ENCODE data around the gene HNRNPUL2.
A peak's percentile ranks its signal among the peaks of the same experiment; 100 is the strongest.
"Not testable (repeated sequence)": the region's sequence is repeated elsewhere in the genome, so short reads cannot be mapped to it uniquely, and the experiment has no call there.

HNRNPUL2 gene

GRCh38 chr11:62747475-62748160 lies 20.4 kb upstream of the HNRNPUL2 start:
- TF ChIP-seq GATA1 (IDR thresholded peaks at IDR 0.05; ENCODE audit: low read depth, low read length) (no peak), POLR2A (IDR thresholded peaks at IDR 0.05; ENCODE audit: low read length) (no peak)
- DNase-seq, result no peak

- DNase-seq, result no peak
- TF ChIP-seq POLR2A (IDR thresholded peaks at IDR 0.05; ENCODE audit: low read length) (no peak), GATA1 (IDR thresholded peaks at IDR 0.05; ENCODE audit: low read depth, low read length) (no peak)
Observed at GRCh38 chr11:62737196-62737595, 9.9 kb upstream of the HNRNPUL2 start.

- peak; percentile 62 for DNase-seq
- no peak for TF ChIP-seq POLR2A (IDR thresholded peaks at IDR 0.05; ENCODE audit: low read length)
Observed at GRCh38 chr11:62732830-62733229, 5.6 kb upstream of the HNRNPUL2 start.

- DNase-seq, result not testable (repeated sequence)
Observed at GRCh38 chr11:62730076-62730475, 2.8 kb upstream of the HNRNPUL2 start.

GRCh38 chr11:62728171-62728988 lies 1.1 kb upstream of the HNRNPUL2 start, which contains the start of gene TTC9C:
Gene TTC9C (plus strand): TSS chr11:62728486. CDS start chr11:62728849, 363 bp downstream.
- no peak for TF ChIP-seq GATA1 (IDR thresholded peaks at IDR 0.05; ENCODE audit: low read depth, low read length)
- TF ChIP-seq POLR2A (IDR thresholded peaks at IDR 0.05; ENCODE audit: low read length), result peak; percentile 67
- DNase-seq, result peak; percentile 88 to 91

GRCh38 chr11:62727872-62728170 lies 564 bp upstream of the HNRNPUL2 start:
- DNase-seq, result peak; percentile 96 to 97
- no peak for TF ChIP-seq GATA1 (IDR thresholded peaks at IDR 0.05; ENCODE audit: low read depth, low read length)
- no peak for TF ChIP-seq POLR2A (IDR thresholded peaks at IDR 0.05; ENCODE audit: low read length)

DNA sequence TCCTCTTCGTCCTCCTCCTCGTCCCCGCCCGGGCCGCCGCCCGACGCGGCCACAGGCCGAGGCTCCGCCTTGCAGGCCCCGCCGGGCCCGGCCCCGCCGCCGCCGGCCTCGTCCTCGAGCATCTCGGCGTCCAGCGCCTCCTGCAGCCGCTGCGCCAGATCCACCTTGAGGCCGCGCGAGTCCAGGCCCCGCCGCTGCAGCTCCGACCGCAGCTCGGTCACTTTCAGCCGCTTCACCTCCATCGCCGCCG lies 417 bp downstream of the HNRNPUL2 start:
- DNase-seq, result no peak

DNA sequence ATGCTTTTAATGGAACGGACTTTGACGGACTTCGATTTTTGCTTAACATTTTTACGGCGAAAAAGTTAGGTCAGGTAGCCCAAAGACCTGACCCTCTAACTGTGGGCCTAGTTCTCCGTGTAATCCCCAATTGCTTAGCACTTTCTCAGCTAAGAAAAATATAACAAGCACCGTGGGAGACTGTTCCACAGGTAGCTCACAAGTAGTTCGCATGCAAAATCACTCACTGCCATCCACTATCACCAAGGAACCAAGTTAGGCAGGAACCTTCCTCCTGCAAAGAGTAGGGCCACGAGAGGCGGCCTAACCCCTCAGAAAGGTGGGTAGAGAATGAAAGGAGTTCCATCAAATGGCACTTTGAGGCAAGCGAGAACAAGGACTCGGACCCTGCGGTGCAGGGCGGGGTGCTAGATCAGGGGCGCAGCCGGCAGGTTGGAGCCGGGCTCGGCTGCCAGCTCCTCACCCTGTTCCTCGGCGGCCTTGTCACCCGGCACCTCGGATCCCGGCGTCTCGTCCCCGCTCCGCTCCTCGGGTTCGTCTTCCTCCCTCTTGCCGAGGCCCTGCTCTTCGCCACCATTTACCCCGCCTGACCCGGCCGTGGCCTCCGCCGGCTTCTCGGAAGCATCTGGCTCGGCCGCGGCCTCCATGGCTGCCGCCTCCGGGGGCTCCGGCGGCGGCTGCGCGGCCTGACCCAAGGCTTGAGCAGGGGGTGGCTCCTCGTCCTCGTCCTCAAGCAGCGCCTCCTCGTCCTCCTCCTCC lies 922 bp downstream of the HNRNPUL2 start:
- DNase-seq, result no peak
- TF ChIP-seq POLR2A (IDR thresholded peaks at IDR 0.05; ENCODE audit: low read length), result no peak
- TF ChIP-seq GATA1 (IDR thresholded peaks at IDR 0.05; ENCODE audit: low read depth, low read length), result no peak

More for the DNA sequence above, 417 bp downstream of the HNRNPUL2 start:
- TF ChIP-seq POLR2A (IDR thresholded peaks at IDR 0.05; ENCODE audit: low read length), result no peak
- no peak for TF ChIP-seq GATA1 (IDR thresholded peaks at IDR 0.05; ENCODE audit: low read depth, low read length)

- TF ChIP-seq POLR2A (IDR thresholded peaks at IDR 0.05; ENCODE audit: low read length) (no peak), GATA1 (IDR thresholded peaks at IDR 0.05; ENCODE audit: low read depth, low read length) (no peak)
Observed at GRCh38 chr11:62725646-62726045, 1.6 kb downstream of the HNRNPUL2 start.

DNA sequence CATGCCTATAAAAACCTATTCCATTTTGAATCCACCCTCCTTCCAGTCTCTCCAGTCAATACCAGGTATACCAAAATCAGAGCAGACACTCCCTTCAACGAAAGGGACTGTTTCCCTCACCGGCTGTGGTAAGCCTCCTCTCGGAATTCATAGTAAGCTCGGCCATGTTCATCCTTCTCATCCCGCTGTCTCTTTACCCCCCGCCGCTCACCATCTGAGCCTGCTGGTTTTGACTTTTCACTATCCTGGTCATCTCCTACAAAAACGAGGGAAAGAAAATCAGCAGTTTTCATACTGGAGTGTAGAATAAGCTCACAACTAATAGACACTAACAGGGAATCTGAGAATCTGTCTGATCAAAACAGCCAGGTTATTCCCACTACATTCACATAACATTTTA lies 3.1 kb downstream of the HNRNPUL2 start:
- DNase-seq, result no peak
- TF ChIP-seq POLR2A (IDR thresholded peaks at IDR 0.05; ENCODE audit: low read length), result no peak
- TF ChIP-seq GATA1 (IDR thresholded peaks at IDR 0.05; ENCODE audit: low read depth, low read length), result no peak

More at GRCh38 chr11:62725646-62726045, 1.6 kb downstream of the HNRNPUL2 start:
- peak in 1 of 2 experiments; percentile 54 for DNase-seq

- DNase-seq, result peak in 1 of 2 experiments; percentile 24
- TF ChIP-seq POLR2A (IDR thresholded peaks at IDR 0.05; ENCODE audit: low read length) (no peak), GATA1 (IDR thresholded peaks at IDR 0.05; ENCODE audit: low read depth, low read length) (no peak)
Observed at GRCh38 chr11:62721994-62722393, 5.3 kb downstream of the HNRNPUL2 start.

DNA sequence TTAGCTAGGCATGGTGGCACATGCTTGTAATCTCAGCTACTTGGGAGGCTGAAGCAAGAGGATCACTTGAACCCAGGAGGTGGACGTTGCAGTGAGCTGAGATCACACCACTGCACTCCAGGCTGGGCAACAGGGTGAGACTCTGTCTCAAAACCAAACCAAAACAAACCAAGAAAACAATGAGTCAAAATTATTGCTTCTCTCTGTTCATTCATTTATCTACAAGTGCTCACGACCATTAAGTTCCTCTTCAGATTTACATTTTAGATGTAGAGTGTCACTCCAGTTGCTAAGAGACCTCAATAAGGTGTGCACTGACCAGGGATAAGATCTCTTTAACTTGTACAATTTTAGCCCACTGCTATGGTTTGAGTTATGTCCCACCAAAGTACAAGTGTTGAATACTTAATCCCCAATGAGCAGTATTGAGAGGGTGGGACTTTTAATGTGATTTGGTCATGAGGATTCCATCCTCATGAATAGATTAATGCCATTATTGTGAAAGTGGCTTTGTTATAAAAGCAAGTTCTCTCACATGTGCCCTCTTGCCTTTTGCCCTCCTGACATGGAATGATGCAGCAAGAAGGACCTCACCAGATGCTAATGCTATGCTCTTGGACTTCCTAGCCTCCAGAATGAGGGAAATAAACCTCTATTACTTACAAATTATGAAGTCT lies 7.8 kb downstream of the HNRNPUL2 start:
- TF ChIP-seq POLR2A (IDR thresholded peaks at IDR 0.05; ENCODE audit: low read length), result no peak
- TF ChIP-seq GATA1 (IDR thresholded peaks at IDR 0.05; ENCODE audit: low read depth, low read length), result no peak

DNA sequence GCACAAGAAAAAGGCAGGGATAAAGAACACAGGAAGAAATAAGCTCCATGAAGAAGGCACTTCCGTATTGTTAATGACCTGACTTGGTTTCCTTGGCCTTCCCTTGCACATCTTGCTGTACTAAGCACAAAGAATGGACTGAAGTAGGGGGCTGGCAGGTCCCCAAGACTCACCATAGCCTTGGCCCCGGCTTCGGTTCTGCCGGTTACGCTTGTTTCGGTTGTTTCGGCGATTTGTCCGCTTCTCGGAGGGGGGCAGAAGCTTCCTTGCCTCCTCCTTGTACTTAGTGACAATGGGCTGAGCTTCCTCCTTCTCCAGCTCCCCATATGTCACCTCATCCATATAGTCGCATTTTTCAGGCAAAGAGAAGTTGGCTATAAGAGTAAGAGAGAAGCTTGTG lies 10.4 kb downstream of the HNRNPUL2 start:
- no peak for TF ChIP-seq GATA1 (IDR thresholded peaks at IDR 0.05; ENCODE audit: low read depth, low read length)
- no peak for TF ChIP-seq POLR2A (IDR thresholded peaks at IDR 0.05; ENCODE audit: low read length)
- DNase-seq, result no peak

More for the DNA sequence above, 7.8 kb downstream of the HNRNPUL2 start:
- DNase-seq, result no peak

- no peak for DNase-seq
- TF ChIP-seq GATA1 (IDR thresholded peaks at IDR 0.05; ENCODE audit: low read depth, low read length) (no peak), POLR2A (IDR thresholded peaks at IDR 0.05; ENCODE audit: low read length) (no peak)
Observed at GRCh38 chr11:62716206-62716605, 11.1 kb downstream of the HNRNPUL2 start.
